Measurements from ENCODE around the gene PTPRN2.

DNA sequence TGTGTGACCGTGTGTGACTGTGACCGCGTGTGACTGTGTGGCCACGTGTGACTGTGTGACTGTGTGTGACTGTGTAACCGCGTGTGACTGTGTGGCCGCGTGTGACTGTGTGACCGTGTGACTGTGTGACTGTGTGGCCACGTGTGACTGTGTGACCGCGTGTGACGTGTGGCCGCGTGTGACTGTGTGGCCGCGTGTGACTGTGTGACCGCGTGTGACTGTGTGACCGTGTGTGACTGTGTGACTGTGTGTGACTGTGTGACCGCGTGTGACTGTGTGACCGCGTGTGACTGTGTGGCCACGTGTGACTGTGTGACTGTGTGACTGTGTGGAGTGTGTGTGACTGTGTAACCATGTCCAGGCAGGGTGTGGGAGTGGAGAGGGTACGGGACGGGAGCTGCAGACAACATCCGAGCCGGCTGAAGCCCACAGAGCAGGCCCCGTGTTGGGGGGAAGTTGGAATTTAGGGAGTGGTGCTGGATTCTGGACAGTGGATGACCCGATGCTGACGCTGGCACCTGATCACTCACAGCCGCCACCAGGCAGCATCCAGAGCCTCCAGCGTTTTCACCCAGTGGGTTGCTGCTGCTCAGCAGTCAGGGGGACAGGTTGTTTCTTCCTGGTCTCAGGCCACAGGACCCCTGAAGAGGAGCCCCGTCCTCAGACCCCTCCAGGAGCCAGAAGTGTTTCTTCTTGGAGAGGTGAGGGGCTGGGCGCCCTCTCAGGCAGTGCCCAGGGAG lies 747.3 kb downstream of the PTPRN2 start:
- TF ChIP-seq, protein P1, sequence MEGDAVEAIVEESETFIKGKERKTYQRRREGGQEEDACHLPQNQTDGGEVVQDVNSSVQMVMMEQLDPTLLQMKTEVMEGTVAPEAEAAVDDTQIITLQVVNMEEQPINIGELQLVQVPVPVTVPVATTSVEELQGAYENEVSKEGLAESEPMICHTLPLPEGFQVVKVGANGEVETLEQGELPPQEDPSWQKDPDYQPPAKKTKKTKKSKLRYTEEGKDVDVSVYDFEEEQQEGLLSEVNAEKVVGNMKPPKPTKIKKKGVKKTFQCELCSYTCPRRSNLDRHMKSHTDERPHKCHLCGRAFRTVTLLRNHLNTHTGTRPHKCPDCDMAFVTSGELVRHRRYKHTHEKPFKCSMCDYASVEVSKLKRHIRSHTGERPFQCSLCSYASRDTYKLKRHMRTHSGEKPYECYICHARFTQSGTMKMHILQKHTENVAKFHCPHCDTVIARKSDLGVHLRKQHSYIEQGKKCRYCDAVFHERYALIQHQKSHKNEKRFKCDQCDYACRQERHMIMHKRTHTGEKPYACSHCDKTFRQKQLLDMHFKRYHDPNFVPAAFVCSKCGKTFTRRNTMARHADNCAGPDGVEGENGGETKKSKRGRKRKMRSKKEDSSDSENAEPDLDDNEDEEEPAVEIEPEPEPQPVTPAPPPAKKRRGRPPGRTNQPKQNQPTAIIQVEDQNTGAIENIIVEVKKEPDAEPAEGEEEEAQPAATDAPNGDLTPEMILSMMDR (IDR thresholded peaks at IDR 0.05), result no peak
- TF ChIP-seq ZFX (IDR thresholded peaks at IDR 0.05; ENCODE audit: borderline replicate concordance), result no peak
